M059J (cell line): ENCODE data around the gene NPTXR. TPM values are rescaled to one million over a fixed set of nuclear protein-coding genes. Genes with fewer than 3 reads are reported as not detected.

Experiments used
- DNase-seq: peaks from one replicate; pipeline ENCODE4 v3.0.0-alpha.2; 2012; ENCODE audit warnings: low read depth
- total RNA-seq: library from RNA; depleted of rRNA; stranded (reverse); fragments of >200 nt; shearing (Covaris generic); gene quantifications from 2 replicates; pipeline ENCODE4 v1.2.3, GENCODE V29; 2014

The NPTXR gene
- total RNA-seq, 1 experiment from 2014 or later: 1.9 TPM

GRCh38 chr22:38853196-38853651 lies 9.4 kb upstream of the NPTXR start:
- DNase-seq: no peak

- no peak for DNase-seq
Observed at GRCh38 chr22:38852522-38852921, 8.7 kb upstream of the NPTXR start.

- DNase-seq: peak; percentile 83
Observed at GRCh38 chr22:38850941-38851849, 7.4 kb upstream of the NPTXR start.

GRCh38 chr22:38850399-38850798 lies 6.6 kb upstream of the NPTXR start:
- no peak for DNase-seq

- no peak for DNase-seq
Observed at GRCh38 chr22:38849811-38850210, 6.0 kb upstream of the NPTXR start.

GRCh38 chr22:38846412-38846811 lies 2.6 kb upstream of the NPTXR start:
- no peak for DNase-seq

GRCh38 chr22:38845004-38845740 lies 1.3 kb upstream of the NPTXR start:
- no peak for DNase-seq

- DNase-seq: no peak
Observed at GRCh38 chr22:38844315-38845003, 631 bp upstream of the NPTXR start.

- peak; percentile 60 for DNase-seq
Observed at GRCh38 chr22:38843201-38843656, 599 bp downstream of the NPTXR start.

- DNase-seq: no peak
Observed at GRCh38 chr22:38842512-38843200, 1.2 kb downstream of the NPTXR start.

- no peak for DNase-seq
Observed at GRCh38 chr22:38841635-38842034, 2.2 kb downstream of the NPTXR start.

GRCh38 chr22:38841211-38841610 lies 2.6 kb downstream of the NPTXR start:
- DNase-seq: no peak

- no peak for DNase-seq
Observed at GRCh38 chr22:38840129-38840528, 3.7 kb downstream of the NPTXR start.

- no peak for DNase-seq
Observed at GRCh38 chr22:38839686-38840085, 4.1 kb downstream of the NPTXR start.

GRCh38 chr22:38837414-38837928 lies 6.4 kb downstream of the NPTXR start:
- no peak for DNase-seq

- peak; percentile 71 for DNase-seq
Observed at GRCh38 chr22:38835888-38836301, 7.9 kb downstream of the NPTXR start.

- DNase-seq: no peak
Observed at GRCh38 chr22:38834991-38835390, 8.8 kb downstream of the NPTXR start.

- no peak for DNase-seq
Observed at GRCh38 chr22:38834215-38834953, 9.4 kb downstream of the NPTXR start.

GRCh38 chr22:38833061-38833460 lies 10.8 kb downstream of the NPTXR start:
- DNase-seq: no peak
